HG03575 (cell line): Measurements from ENCODE around the gene JADE1.

Source experiments
- ATAC-seq: cut with Tn5 transposase; IDR thresholded peaks from one replicate; pipeline ENCODE4 v1.9.1; 2021; ENCODE audit not compliant: unreplicated experiment, insufficient number of reproducible peaks, low FRiP score; ENCODE audit errors: extremely low read depth

The JADE1 gene

GRCh38 chr4:128837198-128837597 is 27.7 kb downstream of the JADE1 start:
- ATAC-seq = no peak

- ATAC-seq = no peak
Measured at GRCh38 chr4:128837679-128838078, 28.2 kb downstream of the JADE1 start.

DNA sequence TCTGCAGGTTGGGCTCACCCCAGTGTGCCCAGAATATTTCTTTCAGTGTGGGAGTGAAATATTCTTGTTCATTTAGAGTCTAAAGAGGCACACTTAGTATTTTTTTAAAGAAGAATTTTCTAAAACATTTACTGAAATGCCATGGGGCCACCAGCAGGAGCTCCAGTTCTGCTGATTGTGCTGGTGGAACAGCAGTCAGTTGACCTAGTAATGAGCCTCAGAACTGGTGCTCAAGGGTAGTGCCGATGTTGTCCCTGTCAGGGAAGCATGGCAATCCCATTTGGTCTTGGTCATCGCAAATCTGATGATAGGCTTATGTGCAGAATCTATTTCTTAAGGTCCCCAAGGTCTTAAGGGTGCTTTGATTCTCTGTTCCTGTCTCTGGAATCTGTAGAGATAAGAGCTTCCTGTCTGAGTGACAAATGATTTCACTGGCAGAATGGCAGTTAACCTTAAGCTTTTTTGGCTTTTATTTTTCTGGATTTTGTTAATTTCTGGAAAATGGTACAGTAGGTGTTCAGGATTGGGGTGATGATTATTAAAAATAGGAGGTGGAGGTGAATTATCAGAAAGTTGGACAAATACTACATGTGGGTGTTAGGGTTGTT is 31.3 kb downstream of the JADE1 start:
- no peak for ATAC-seq

DNA sequence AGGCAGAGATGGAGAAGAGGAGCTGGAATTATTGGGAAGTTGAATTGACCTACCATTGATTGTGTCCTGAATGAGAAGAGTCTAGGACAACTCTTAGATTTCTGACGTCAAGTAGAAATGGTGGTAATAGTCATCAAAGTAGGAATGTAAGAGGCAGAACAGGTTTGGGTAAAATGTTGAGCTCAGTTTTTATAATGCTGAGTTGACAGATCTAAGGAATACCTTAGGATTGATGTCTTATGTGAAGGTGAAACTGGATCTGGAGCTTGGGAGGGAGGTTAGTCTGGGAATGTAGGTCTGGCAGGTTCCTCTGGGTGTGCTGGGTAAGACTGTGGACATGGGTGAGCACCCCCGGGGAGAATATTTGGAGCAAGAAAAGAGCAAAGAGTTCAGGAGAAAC is 31.9 kb downstream of the JADE1 start:
- no peak for ATAC-seq

DNA sequence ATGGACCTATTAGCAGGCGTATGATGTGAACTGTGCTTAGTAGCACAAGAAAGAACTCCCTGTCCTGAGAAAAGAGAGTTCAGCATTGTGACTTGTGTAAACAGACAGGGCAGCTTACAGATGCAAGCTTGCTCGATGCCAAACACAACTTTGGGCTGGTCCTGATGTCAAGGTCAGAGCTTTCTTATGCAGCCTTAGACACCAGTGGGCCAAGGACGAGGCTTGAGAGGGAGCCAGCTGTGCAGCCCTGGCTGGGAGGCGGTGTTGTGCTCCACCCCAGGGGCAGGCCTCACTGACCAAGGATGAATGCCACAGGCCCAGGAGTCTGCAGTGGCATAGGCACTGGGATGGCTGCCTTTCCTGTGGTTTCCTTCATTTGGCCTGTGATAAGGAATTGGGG is 35.4 kb downstream of the JADE1 start:
- ATAC-seq = no peak

- no peak for ATAC-seq
Measured at GRCh38 chr4:128846063-128846462, 36.6 kb downstream of the JADE1 start.

- ATAC-seq = no peak
Measured at GRCh38 chr4:128847082-128847724, 37.7 kb downstream of the JADE1 start.

DNA sequence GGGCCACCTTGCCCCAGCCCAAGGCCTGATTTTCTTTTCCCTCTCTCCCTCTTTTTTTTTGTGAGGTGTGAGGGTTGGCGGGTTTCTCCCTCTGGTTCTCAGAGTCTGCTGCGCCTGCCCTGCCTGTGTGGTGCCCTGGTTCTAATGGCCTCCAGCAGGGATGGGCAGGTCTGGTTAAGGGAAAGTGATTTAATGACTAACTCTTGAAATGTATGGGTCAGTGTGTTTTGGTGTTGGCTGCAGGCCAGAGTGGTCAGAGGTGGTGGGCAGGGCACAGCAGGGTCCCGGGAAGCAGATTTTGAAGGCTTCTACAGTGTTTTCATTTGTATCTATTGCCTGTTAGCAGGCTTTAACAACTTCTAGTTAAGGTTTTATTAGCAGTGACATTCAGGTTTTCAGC is 39.0 kb downstream of the JADE1 start:
- no peak for ATAC-seq

DNA sequence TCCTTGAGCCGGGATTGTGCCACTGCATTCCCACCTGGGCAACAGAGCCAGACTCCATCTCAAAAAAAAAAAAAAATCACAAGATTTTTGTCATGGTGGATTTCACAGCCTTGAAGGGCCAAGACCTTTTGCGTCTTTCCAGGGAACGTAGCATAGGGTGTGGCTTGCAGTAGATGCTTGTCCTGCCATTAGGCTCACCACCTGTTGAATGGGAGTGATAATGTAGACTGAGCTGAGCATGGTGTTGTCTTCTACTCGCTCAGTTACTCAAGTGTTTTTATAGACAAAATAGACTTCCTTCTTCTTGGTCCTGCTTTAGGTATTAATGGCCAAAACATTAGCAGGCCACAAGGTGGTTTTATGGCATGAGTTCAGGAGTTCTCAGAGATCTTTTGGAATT is 40.8 kb downstream of the JADE1 start:
- no peak for ATAC-seq

DNA sequence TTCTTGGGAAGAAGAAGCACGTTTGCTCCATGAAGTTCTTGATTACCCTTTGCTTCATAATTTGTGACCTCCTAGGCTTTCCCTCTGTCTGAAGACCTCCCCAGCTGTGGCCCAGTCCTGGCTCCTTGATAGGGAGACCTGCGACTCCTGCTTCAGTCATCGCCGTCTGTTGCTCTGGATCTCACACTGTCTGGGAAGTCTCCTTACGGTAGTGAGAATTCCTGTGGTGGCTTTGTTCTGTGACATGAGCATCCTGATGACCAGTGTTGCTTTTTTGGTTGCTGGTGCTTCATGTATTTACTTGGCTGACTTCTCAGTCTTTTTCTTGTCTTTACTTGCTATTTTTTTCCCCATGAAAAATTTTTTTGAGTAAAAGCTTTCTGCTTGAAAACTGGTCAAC is 44.2 kb downstream of the JADE1 start:
- no peak for ATAC-seq

DNA sequence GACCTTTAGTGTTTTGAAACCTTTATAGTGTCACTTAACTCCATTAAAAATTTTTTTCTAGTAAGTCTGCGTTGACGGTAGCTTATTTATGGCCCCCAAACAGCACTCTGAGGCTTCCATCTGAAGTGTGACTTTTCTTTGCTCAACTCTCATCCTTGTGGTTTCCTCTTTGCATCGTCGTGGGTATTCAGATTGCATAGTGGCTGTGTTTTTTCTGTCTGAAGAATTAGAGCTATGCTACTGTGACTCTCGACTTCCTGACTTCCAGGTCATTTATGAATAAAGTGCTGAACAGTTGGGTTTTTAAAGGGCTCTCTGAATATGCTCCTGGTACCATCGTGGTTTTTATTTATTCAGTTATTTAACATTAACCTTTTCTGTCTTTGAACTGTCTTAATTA is 44.9 kb downstream of the JADE1 start:
- ATAC-seq = no peak

DNA sequence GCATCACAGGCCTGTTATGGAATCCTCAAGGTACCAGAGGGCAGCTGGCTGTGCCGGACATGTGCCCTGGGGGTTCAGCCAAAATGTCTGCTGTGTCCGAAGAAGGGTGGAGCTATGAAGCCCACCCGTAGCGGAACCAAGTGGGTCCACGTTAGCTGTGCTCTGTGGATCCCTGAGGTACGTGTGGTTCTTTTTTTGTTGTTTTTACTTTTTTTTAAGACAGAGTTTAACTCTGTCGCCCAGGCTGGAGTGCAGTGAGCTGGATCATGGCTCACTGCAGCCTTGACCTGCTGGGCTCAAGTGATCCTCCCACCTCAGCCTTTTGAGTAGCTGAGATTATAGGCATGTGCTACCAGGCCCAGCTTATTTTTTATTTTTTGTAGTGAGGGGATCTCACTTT is 46.1 kb downstream of the JADE1 start:
- ATAC-seq = no peak

GRCh38 chr4:128856246-128856645 is 46.7 kb downstream of the JADE1 start:
- ATAC-seq = no peak

- no peak for ATAC-seq
Measured at GRCh38 chr4:128858879-128859671, 49.6 kb downstream of the JADE1 start.

DNA sequence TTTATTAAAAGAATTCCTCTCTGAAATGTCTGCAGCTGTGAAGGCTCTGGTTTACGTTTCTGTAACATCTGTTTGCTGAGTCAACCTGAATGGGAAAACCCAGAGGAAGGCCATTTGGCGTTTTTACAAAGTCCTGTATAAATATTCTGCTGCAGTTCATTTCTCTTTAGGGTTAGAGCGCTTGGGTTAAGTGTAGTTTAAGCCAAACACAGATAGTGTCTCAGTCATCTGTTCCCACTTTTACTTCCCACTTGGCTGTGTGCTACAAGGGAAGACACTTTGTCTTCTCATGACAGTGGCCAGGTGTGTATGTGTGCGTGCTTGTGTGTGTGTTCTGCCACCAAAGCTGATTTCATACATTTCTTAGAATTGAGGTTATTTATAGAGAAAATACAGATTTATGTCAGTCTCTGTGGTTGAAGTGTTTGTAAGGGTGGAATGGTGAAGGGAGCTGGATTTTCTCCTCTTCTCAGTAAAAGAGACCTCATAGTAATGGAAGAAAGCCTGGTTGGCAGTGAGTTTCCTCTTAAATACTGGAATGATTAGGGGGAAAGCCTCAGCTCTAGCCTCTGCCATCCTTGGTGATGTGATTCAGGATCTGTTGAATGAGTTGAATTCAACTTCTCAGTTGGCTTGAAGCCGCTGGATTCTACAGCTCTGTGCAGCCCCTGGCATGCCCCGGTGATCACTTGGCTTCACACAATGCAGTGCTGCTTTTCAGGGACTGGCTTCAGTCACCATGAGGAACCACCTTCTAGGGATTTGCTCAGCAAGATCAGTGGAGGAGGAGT is 50.6 kb downstream of the JADE1 start:
- ATAC-seq = no peak

DNA sequence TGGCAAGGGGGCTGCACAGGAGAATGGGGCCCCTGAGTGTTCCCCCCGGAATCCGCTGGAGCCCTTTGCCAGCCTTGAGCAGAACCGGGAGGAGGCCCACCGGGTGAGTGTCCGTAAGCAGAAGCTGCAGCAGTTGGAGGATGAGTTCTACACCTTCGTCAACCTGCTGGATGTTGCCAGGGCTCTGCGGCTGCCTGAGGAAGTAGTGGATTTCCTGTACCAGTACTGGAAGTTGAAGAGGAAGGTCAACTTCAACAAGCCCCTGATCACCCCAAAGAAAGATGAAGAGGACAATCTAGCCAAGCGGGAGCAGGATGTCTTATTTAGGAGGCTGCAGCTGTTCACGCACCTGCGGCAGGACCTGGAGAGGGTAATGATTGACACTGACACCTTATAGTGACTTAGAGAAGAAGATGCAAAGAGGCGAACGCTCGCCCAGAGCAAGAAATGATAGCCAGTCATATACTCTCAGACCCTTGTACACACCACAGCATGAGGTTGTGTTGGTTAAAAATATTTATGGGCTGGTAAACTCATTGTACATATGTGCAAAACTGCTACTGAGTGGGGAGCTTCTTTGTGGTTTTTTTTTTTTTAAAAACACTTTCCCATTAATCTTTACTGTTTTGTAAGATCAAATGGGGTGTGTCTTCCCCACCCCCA is 52.5 kb downstream of the JADE1 start:
- no peak for ATAC-seq

DNA sequence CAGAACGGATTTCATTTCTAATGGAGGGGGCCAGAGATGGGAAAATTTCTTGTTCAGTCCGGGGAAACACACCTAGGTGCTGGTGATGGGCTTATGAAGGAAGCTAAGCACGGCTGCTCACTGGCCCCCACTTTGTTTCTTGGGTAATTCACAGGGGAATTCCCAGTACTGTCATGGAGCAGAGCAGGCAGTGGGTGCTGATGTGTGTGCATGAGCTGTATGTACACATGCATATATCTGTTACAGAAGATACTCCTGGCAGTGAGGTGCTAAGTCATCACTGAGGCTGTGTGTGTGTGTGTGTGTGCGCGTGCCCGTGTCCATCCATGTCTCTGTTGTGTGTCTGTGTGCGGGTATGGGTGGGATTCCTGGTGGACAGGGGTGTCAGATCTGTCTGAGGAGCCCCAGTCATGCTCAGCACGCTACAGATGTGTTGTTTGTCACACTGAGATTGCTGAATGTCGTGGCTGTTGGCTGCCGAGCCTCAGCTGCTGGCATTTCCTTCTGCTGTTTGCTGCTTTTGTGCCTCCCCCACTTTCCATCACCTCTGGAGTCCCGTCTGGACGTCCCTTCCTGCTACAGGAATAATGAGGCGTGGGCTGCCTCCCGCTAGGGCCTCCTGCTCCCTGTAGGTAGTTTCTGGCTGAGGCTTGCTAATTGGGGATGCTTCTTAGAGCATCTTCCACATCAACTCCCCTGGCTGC is 53.3 kb downstream of the JADE1 start:
- ATAC-seq = no peak

DNA sequence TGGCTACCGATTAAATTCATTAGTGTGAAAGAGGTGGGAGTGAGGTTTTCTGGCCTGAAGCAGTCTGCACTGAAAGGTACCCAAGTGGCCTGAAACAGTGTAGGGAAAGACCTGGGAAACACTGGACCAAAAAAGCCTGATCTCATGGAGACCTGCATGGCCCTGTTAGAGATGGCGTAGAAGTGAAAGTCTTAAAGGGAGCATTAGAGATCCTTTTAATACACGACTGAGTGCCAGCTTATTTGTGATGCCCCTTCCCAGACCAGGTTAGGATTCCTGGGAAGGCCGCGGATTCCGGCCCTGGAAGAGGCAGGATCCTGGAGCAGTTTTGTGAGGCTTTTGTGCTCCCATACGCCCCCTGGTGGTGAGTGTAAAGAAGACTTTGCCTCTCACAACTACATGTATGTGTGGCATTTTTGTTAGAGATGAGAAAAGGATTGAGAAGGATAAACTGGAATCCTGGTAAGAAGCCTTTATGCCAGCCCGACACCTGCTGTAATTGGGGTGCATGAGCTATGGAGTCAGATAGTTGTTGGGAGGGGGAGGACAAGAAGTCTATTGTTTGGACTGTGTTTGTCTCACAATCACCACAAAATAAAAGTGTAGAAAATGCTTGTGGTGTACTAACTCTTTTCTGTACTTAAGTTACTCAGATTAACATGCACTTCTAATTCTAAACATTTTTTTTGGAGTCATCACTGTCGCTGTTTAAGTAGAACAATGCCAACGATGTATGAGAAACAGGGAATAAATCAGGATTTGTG is 54.0 kb downstream of the JADE1 start:
- ATAC-seq = no peak
